Germinal center (tissue), 1 donor: ENCODE data around the gene SH3RF2.
"Not testable (repeated sequence)": the region's sequence is repeated elsewhere in the genome, so short reads cannot be mapped to it uniquely, and the experiment has no call there.

Experiments used
- DNase-seq: peaks from one replicate; pipeline ENCODE4 v3.0.0; 2012; ENCODE audit warnings: mixed read lengths, low spot score

SH3RF2 gene

DNA sequence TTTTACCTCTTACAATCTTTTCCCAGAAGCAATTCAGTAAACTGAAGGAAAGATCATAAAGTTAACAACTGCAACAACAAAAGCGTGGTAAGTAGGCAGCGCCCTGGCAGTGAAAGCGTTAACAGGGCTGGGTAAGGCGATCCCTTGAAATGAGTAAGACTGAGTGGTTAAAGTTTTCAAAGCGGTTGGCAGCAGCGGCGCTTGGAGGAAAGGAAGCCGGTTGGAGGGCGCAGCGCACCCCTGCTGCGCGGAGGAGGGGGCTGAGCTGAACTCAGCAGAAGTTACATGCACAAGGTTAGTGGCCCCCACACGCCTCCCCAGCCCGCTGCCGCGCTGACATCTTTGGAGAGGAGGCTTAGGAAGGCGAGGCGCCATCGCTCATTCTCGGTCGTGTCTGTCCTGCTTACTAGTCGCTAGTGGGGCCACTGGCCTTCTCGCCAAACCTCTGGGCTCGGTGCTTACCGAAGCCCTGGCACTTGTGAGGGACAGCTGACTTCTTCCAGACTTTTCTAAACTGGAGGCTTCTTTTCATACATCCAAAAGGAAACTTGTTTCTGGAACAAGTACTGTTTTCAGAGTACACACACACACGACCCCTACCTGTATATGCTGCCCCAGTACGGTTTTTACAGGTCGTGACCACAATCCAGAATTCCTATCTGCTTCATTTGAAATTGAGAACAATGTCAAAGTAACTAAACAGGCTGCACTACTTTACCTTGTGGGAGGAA lies at the start of gene SH3RF2:
Gene SH3RF2, plus strand, starts transcription at position 178 of the 731 bp plus-strand sequence. CDS start 1,351 bp downstream, outside the sequence.
- no peak for DNase-seq

DNA sequence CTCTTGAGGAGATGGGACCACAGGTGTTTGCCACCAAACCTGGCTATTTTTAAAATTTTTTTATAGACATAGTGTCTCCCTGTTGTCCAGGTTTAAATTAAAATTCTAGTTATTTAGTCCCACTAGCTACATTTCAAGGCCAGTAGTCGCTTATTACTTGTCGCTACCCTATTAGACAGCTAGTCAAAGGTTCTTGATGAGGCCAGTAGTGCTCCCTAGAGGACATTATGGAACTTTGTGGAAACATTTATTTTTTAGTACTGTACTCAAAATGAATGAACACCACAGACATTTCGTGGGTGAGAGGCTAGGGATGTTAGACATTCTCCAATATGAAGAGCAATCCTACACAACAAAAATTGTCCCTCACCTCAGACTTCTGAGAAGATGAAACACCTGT lies 49.2 kb upstream of the SH3RF2 start:
- no peak for DNase-seq

DNA sequence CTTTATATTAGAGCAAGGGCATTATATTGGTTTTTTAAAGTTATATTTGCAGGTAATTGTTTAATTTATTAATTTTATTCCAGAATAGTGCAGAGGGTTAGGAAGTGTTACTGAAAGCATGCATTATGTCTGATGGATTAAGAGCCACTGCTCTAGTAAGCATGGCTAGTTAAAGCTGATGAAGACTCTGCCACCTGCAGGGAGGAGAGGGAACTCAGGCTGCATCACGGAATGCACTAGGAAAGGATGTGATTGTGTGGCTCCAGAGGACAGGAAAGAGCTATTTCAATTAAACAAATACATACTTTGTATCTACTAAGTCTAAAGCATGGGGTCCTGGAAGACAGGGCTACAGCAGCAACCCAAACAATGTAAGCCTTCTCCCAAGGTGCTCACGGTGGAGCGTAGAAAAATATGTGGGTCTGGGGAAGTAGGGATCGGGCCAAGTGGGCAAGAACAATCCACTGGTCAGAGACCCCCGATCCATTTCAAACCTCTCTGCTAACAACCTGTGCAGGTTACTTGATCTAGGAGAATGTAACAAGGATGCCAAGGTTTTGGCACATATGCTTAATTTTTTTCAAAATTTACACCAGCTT lies 48.3 kb upstream of the SH3RF2 start:
- no peak for DNase-seq

GRCh38 chr5:145889611-145890010 lies 46.8 kb upstream of the SH3RF2 start:
- DNase-seq: no peak

DNA sequence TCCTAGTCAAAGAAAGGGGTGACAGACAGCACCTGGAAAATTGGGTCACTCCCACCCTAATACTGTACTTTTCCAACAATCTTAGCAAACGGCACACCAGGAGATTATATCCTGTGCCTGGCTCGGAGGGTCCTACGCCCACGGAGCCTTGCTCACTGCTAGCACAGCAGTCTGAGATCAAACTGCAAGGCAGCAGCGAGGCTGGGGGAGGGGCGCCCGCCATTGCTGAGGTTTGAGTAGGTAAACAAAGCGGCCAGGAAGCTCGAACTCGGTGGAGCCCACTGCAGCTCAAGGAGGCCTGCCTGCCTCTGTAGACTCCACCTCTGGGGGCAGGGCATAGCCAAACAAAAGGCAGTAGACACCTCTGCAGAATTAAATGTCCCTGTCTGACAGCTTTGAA lies 45.0 kb upstream of the SH3RF2 start:
- not testable (repeated sequence) for DNase-seq

DNA sequence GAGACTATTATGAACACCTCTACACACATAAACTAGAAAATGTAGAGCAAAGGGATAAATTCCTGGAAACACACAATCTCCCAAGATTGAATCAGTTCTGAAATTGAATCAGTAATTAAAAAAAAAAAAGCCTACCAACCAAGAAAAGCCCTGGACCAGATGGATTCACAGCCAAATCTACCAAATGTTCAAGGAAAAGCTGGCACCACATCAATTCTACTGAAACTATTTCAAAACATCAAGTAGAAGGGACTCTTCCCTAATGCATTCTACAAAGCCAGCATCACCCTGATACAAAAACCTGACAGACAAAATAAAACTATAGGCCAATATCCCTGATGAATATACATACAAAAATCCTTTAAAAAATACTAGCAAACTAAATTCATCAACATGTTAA lies 38.2 kb upstream of the SH3RF2 start:
- no peak for DNase-seq

GRCh38 chr5:145902421-145902820 lies 34.0 kb upstream of the SH3RF2 start:
- DNase-seq: no peak

DNA sequence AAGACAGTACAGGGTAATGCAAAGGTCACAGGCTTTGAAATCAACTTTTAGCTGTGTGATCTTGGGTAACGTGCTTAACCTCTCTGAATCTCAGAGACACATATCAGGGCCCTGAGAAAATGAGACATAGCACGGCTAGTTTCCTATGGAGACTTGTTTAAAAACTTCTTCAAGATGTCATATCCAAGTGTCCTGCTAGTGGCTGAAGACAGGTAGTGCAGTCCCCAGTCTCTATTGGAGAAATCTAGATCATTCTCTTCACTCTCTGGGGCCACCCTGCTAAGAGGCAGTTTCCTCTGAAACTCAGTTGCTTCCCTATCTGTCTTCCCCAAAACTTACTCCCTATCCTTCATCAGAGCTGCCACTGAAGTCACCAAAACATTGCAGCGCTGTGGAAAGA lies 33.3 kb upstream of the SH3RF2 start:
- DNase-seq: no peak

DNA sequence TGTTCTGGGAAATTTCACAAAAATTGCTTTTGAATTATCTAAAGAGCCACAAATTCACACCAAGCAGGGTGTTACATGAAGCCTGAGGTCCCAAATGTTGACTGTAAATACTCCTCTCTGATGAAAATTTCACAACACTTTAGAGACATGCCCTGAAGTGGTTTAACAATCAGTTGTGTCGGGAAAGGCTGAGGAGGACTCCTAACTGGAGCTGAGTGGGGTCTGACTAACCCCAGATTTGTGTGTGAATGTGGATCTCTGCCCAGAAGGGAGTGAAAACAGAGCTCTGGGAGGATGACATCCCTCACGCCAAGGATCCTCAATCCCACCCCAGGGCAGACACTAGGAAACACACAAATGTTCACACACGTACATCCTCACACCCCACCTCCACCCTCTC lies 32.5 kb upstream of the SH3RF2 start:
- DNase-seq: no peak

DNA sequence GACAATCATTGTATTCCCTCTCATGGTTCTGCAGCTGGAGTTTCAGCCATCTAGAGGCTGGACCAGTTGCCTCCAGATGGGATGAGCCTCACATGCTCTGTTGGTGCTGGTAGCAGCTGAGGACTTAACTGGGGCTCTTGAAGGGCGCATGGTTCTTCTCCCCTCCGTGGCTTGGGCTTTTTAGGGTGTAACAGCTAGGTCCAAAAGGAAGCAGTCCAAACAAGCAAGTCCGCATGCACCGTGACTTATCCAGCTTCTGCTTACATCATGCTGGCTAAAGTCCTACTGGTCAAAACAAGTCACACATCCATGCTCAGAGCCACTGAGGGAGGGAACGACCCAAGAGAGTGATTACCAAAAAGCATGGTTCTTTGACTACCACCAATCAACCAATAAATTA lies 31.6 kb upstream of the SH3RF2 start:
- DNase-seq: no peak

DNA sequence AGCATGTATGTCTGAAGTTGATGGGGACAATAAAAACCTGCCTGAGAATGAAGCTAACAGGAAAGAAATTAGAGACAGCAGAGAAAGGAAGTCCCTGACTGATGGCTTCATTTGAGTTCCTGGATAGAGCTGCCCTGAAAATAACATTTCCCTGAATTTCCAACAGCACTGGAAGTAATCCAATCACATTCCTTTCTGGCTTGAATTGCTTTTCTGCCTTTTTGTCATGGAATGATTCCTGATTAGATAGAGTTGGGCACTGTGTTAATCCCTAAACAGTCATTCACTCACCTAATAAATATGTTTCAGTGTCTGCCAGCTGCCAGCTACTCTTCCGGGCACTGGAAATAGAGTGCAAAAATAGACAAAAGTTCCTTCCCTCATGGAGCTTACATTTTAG lies 30.0 kb upstream of the SH3RF2 start:
- no peak for DNase-seq

DNA sequence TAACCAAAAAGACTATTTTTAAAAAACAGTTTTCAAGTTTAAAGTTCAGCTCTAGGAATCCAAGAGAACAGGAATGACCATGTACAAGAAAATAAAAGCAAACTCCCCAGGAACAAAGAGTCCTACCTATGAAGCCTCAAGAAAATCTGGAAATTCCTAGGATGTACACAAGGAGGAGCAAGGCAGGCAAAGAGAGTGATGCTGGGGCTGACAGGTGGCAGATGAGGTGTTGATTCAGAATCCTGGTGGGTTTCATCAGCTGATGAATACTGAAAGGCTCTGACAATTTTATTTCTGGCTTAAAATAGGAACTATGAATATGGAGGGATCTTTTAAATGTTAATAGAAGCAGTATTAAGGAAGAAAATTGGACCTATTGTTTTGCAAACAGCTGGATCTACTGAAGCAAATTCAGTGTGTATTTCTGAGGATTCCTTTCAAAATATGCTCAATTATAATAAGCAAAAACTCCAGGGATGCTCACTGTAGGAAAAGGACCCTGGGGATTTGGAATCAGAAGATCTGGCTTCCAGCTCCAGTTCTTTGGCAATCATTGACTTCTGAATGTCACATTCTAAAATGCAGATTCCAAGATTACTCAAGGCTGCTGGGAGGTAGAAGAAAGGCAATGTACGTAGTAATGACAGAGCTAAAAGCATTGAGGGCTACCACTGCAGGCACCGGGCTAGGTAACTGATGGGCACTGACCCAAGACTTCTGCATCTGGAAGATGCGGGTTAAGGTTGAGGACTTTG lies 28.0 kb upstream of the SH3RF2 start:
- DNase-seq: no peak

DNA sequence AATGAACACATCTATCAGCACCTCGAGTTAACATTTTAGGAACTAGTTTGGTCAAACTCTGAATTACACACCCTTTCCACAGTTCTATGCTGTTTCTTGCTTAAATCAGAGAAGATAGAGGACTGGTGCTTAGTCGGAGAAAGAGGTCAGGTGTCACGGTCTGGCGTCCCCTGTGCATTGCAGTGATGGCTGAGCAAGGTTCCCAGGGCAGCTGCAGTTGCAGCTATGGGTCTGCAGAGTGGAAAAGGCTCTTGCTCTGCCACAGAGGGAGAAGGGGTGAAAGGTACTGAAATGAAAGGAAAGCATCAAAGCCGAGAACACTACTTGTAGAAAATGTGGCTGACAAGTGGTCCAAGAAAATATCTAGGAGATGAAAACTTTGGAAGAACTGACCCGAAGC lies 25.2 kb upstream of the SH3RF2 start:
- DNase-seq: no peak

GRCh38 chr5:145912019-145912418 lies 24.4 kb upstream of the SH3RF2 start:
- no peak for DNase-seq

DNA sequence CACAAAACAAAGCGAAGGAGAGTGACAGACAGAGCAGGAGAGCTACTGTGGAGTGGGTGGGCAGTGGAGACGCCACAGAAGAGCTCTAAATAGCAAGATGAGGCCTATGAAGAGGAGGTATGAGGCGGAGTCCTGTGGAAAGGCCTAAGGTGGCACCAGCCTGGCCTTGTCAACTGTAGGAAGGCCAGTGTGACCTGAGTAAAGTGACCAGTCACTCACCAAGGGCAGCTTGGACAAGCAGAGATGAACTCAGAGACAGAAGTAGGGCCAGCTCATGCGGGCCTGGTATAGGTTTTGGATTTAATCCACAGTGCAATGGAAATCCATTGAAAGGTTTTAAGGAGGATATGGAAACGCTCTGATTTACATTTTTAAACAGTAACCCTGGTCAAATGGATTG lies 23.8 kb upstream of the SH3RF2 start:
- no peak for DNase-seq

DNA sequence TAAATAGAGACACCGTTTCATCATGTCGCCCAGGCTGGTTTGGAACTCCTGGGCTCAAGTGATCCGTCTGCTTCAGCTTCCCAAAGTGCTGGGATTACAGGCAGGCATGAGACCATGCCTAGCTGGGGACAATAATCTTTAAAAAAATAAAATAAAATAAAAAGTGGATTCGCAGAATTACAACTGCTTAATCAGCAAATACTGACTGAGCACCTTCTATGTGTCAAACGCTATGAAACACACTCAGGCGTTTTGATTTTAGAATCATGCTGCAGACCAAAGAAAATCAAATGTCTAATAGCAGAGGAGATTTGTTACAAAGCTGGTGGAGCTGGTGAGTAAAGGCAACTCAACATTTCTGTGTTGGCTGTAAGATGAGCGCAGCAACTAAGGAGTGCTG lies 22.7 kb upstream of the SH3RF2 start:
- no peak for DNase-seq

GRCh38 chr5:145915970-145916638 lies 20.3 kb upstream of the SH3RF2 start:
- no peak for DNase-seq

- no peak for DNase-seq
Observed at GRCh38 chr5:145917288-145917687, 19.1 kb upstream of the SH3RF2 start.

GRCh38 chr5:145918397-145918796 lies 18.0 kb upstream of the SH3RF2 start:
- DNase-seq: no peak

GRCh38 chr5:145919413-145919812 lies 17.0 kb upstream of the SH3RF2 start:
- no peak for DNase-seq

GRCh38 chr5:145920542-145921210 lies 15.7 kb upstream of the SH3RF2 start:
- DNase-seq: no peak

GRCh38 chr5:145921211-145921610 lies 15.2 kb upstream of the SH3RF2 start:
- no peak for DNase-seq
